ENCODE data around the gene GKAP1. TPM values are rescaled to one million over a fixed set of nuclear protein-coding genes. Genes with fewer than 3 reads are reported as not detected.
"Not testable (repeated sequence)": the region's sequence is repeated elsewhere in the genome, so short reads cannot be mapped to it uniquely, and the experiment has no call there.

The GKAP1 gene
- polyA plus RNA-seq, 10 donors: 9.9 to 24.5 (median 16.8) TPM

DNA sequence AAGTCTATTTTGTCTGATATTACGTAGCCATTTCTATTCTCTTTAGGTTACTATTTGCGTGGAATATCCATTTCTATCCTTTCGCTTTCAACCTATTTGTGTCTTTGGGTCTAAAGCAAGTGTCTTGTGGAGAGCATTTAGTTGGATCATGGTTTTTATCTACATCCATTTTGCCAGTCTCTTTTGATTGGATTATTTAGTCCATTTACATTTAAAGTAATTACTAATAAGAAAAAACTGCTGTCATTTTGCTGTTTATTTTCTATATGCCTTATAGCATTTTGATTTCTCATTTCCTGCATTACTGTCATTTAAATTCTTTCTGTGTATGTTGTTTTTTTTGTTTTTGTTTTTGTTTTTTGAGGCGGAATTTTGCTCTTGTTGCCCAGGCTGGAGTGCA lies 83.8 kb downstream of the GKAP1 start:
- no peak for DNase-seq

GRCh38 chr9:83728591-83729368 lies 88.8 kb downstream of the GKAP1 start:
- DNase-seq: not testable (repeated sequence)

DNA sequence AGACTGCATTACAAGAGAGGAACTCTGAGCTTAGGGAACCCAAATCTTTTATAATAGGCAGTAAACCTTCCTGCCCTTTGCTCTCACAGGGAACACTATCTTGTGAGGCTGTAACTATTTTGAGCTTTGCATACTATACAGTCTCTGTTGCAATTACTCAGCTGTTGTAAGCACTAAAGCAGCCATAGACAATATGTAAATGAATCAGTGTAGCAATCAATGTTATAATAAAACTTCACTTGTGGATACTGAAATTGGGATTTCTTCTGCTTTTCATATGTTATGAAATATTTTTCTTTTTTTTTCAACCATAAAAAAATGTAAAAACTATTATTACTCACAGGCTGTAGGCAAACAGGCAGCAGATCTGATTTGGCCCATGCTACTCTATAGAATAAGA lies 93.1 kb downstream of the GKAP1 start:
- no peak for DNase-seq

DNA sequence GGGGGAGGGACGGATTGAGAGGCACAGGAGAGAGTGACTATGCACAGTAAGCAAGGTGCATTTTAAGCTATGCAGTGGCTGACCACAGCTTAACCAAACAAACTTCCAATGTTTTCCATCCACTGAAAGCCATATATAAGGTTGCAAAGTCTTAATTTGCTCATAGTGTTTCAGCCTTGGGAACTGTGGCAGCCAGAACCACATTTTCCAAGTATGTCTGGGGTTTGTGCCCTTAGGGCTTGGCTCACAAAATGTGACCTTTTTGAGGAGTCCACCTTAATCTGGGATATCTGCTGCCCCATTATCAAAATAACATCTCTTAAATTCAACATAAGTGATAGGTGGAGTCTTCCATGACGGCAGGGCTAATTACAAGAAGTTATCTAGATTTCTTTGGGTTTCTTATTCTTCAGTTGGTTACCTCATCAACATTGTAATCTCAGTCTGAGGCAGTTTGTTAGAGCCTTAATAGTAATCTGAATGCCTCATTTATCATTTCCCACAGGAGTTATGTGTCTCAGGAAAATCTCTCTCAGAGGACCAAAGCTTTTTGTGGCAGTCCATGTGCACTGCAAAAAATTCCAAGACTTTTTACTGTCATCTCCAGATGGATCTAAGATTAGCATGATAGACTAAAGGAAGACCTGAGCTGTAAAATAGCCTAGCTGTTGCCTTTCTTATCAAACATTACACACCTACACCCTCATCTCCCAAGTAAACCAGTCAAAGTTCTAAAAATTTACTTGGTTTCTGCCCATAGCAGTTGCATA lies 94.7 kb downstream of the GKAP1 start:
- no peak for DNase-seq

DNA sequence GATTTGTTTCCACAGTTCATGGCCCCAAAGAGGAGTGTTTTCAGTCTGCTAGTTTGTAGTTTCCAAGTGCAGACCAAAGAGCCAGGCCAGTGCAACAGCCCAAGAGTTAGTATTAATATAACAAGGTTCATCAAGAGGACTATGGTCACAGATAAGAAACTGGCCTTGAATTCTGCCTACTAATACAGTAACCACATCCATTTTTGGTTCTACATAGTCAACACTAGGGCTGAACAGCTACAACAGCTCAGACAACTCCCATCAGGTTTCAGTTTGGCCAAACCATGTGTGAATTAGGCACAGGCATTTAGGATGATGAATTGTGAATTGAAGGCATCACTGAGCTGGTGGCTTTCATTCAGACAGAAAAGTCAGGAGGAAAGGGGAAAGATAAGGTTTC lies 96.1 kb downstream of the GKAP1 start:
- no peak for DNase-seq

DNA sequence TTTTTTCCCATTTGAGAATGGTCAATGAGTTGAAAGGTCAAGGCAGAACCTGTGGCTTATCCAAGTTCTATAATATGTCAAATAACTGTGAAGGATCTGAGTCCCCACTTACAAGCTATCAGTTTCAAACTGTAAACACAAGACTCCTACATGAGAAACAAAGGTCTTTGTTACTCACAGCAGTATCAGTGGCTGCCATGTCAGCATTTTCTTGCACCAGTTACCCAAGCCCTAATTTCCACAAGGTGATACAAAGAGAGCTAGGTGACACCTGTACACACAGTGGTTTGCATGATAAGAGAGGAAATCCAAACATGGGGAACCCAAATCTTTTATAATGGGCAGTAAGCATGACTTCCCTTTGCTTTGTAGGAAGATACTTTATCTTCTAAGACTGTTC lies 101.8 kb downstream of the GKAP1 start:
- DNase-seq: no peak

DNA sequence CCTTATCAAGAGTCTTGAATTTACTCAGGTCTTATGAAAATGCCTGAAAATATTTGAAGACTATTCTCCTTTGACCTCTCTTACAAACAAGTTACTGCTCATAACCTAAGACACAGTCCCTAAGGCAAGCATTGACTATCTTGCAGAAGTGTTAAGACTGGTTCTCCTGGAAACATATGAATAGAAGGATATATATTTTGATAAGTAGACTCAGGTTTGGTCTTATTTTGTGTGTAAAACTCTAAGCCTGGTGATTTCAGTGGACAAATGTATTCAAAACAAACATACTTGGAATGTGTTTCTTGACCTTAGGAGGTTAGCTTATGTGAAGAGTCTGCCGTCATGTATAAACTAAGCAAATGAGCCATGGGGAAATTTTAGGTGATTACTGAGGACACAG lies 102.3 kb downstream of the GKAP1 start:
- no peak for DNase-seq

GRCh38 chr9:83714329-83714728 lies 103.2 kb downstream of the GKAP1 start:
- DNase-seq: no peak

GRCh38 chr9:83708515-83709158 lies 108.9 kb downstream of the GKAP1 start:
- DNase-seq: peak in 2 of 3 donors; percentile 53 to 76

DNA sequence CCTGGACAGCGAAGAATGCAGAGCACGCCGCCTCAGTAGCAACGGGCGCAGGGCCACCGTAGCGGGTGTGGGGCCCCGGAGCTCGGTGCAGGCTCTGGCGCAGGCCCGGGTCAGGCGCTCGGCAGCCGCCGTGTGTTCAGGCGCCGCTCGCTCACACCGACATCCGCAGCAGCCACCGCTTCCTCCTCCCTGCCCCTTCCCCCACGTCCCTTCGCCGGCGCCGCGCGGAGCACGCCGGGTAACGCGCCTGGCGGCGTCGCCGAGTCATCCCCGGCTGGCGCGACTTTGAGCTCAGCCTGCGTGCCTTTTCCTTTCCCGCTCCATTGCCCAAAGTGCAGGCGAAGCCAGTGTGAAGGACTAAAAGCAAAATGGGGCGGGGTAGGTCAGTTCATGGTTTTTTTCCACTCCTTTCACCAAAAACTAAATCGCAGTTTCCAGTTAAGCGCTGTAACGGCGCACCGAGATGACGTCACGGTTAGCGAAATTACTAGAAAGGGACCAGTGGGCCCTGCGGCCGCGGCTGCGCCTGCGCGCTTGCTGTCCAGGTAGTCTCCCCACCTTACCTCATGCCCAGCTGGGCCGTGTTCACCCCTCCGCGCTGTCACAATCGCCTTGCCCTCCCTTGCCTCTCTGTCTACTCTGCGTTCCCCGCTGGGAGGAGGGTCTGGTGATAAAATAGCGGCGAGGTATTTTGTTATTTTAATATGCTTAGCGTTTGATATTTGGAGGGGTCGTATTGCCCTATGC lies 109.6 kb downstream of the GKAP1 start, which contains the start of gene UBQLN1:
TSS of gene UBQLN1 (minus strand) at position 191 of the 747 bp plus-strand sequence. CDS start 279 bp downstream, outside the sequence.
- peak; percentile 94 to 98 (median 98) for DNase-seq

GRCh38 chr9:83707518-83707767 lies 110.1 kb downstream of the GKAP1 start:
- no peak for DNase-seq

DNA sequence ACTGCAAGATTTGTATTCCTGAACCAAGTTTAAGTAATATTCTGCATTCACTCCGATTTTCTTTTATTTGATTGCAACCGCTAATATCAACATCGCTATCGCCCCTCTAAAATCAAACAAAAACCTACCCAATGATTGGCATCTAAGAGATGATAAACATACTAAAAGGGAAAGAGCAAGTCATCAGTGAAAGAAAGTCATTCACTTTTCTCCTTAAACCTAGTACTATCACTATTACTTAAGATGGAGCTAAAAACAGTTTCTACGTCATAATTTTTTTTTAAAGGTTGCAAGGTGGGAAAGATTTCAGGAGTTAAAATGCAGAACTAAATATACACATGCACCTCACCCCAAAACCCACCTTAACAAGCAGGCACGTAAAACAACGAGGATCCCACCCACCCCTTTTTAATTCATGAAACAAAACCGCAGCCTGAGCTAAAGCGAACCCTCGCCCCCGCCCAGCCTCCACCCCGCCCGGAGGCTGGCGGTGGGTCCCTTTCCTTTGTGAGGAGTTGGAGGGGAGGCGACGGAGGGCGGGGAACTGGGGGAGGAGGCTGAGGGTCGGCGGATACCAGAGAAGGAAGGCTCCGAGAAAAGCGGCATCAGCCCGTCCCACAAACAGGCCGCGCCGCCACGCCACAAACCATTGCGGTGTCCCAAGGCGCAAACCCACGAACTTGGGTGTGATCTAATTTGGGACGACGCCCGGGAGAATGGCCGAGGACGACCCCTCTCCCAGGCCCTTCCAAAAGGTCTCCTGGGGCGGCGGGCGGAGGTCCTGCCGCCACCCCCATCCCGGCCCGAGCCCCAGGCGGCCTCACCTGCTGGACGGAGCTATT lies 110.7 kb downstream of the GKAP1 start:
- DNase-seq: peak; percentile 13 to 85 (median 61)

GRCh38 chr9:83705219-83705651 lies 112.3 kb downstream of the GKAP1 start:
- not testable (repeated sequence) for DNase-seq

GRCh38 chr9:83701769-83702168 lies 115.8 kb downstream of the GKAP1 start:
- peak in 1 of 3 donors; percentile 18 for DNase-seq

- no peak for DNase-seq
Measured at GRCh38 chr9:83701286-83701685, 116.3 kb downstream of the GKAP1 start.

DNA sequence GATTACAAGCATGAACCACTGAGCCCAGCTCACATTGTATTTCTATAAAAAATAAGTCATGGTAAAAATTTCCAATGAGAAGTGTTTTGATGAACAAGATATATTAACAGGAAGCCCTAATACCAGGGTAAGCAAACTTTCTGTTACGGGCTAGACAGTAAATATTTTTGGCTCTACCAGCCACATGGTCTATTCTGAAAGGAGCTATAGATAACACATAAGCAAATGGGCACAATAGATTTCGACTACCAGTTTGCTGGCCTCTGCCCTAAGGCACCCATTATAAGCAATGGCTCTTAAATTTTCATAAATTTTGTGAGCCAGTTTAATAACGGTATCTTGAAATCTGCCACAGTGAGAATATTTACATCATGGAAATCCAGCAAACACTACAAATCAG lies 118.0 kb downstream of the GKAP1 start:
- no peak for DNase-seq

GRCh38 chr9:83698976-83699585 lies 118.5 kb downstream of the GKAP1 start:
- no peak for DNase-seq

DNA sequence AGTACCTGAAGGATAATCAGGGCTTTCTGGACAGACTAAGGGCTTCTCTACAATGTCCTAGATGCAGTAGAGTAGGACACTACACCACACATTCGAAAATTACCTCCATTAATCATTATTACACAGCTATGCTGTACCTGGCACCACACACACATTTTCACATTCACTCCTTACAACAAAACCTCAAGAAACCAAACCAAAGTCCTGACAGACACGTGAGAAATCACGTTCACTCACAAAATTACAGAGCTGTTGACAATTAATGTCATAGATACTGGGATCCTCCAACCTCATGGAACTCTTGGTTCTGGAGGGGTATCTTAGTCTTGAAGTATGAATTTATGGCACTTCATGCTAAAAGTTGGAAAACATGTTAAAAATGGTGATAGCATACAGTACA lies 126.1 kb downstream of the GKAP1 start:
- no peak for DNase-seq
